Activated CD8-positive, alpha-beta memory T cell treated with anti-CD3 and anti-CD28 coated beads for 1 hour (primary cell): ENCODE measurements around the gene ARFGEF2.
"Not testable (repeated sequence)": the region's sequence is repeated elsewhere in the genome, so short reads cannot be mapped to it uniquely, and the experiment has no call there.

Experiments used
- DNase-seq, 2 donors: peaks; one replicate each; pipeline ENCODE4 v3.0.0-alpha.2; 2020; ENCODE audit warnings: low read depth in 1 of 2; ENCODE audit errors: extremely low read depth in 1 of 2

The ARFGEF2 gene

GRCh38 chr20:49046087-49046900 lies 124.8 kb downstream of the ARFGEF2 start, which contains the start of gene CSE1L:
Gene CSE1L (plus strand): TSS chr20:49046312. CDS start chr20:49058464, 12,152 bp downstream.
- peak; percentile 76 to 90 for DNase-seq

- no peak for DNase-seq
Measured at GRCh38 chr20:49052334-49052733, 130.8 kb downstream of the ARFGEF2 start.

- no peak for DNase-seq
Measured at GRCh38 chr20:49054056-49054643, 132.6 kb downstream of the ARFGEF2 start.

GRCh38 chr20:49063279-49063678 lies 141.8 kb downstream of the ARFGEF2 start:
- no peak for DNase-seq

- DNase-seq: no peak
Measured at GRCh38 chr20:49074521-49074920, 153.0 kb downstream of the ARFGEF2 start.

- DNase-seq: no peak
Measured at GRCh38 chr20:49078310-49078709, 156.8 kb downstream of the ARFGEF2 start.

GRCh38 chr20:49082295-49082694 lies 160.8 kb downstream of the ARFGEF2 start:
- not testable (repeated sequence) for DNase-seq
